ENCODE data around the gene ZBP1.

ZBP1 gene

GRCh38 chr20:57661746-57662455, 41.7 kb upstream of the ZBP1 start:
- Histone ChIP-seq H3K4me1 (ENCODE audit: insufficient read depth, low read length) (no peaks in the 10 kb centered on the region), H3K9ac (ENCODE audit: low read depth, low read length) (no peak overlapping the region), H3K36me3 (ENCODE audit: insufficient read depth, low read length) (no peaks in the 10 kb centered on the region; the same call in none of the 2 replicates), H3K9me3 (ENCODE audit: control insufficient read depth, insufficient read depth, low read length) (no peaks in the 10 kb centered on the region)

- Histone ChIP-seq H3K4me1 (ENCODE audit: insufficient read depth, low read length) (no peaks in the 10 kb centered on the region), H3K36me3 (ENCODE audit: insufficient read depth, low read length) (no peaks in the 10 kb centered on the region; the same call in 1 of the 2 replicates), H3K9me3 (ENCODE audit: control insufficient read depth, insufficient read depth, low read length) (no peaks in the 10 kb centered on the region), H3K9ac (ENCODE audit: low read depth, low read length) (no peak overlapping the region)
These were observed 40.9 kb upstream of the ZBP1 start for GRCh38 chr20:57660922-57661745.

GRCh38 chr20:57660181-57660921, 40.1 kb upstream of the ZBP1 start:
- Histone ChIP-seq H3K36me3 (ENCODE audit: insufficient read depth, low read length) (no peaks in the 10 kb centered on the region; the same call in 1 of the 2 replicates), H3K9me3 (ENCODE audit: control insufficient read depth, insufficient read depth, low read length) (no peaks in the 10 kb centered on the region), H3K4me1 (ENCODE audit: insufficient read depth, low read length) (no peaks in the 10 kb centered on the region), H3K9ac (ENCODE audit: low read depth, low read length) (no peak overlapping the region)

- H3K36me3 ChIP-seq (ENCODE audit: insufficient read depth, low read length) = no peaks in the 10 kb centered on the region; the same call in 1 of the 2 replicates
- H3K9ac ChIP-seq (ENCODE audit: low read depth, low read length) = no peak overlapping the region
- H3K9me3 ChIP-seq (ENCODE audit: control insufficient read depth, insufficient read depth, low read length) = no peaks in the 10 kb centered on the region
These were observed 39.4 kb upstream of the ZBP1 start for GRCh38 chr20:57659517-57660180.

GRCh38 chr20:57658833-57659516, 38.7 kb upstream of the ZBP1 start:
- Histone ChIP-seq H3K4me1 (ENCODE audit: insufficient read depth, low read length) (no peaks in the 10 kb centered on the region; the same call in 1 of the 2 replicates), H3K36me3 (ENCODE audit: insufficient read depth, low read length) (no peaks in the 10 kb centered on the region; the same call in 1 of the 2 replicates), H3K9me3 (ENCODE audit: control insufficient read depth, insufficient read depth, low read length) (no peaks in the 10 kb centered on the region), H3K9ac (ENCODE audit: low read depth, low read length) (no peak overlapping the region)

More at GRCh38 chr20:57659517-57660180, 39.4 kb upstream of the ZBP1 start:
- H3K4me1 ChIP-seq (ENCODE audit: insufficient read depth, low read length) = no peaks in the 10 kb centered on the region; the same call in 1 of the 2 replicates

- no peaks in the 10 kb centered on the region for H3K9me3 ChIP-seq (ENCODE audit: control insufficient read depth, insufficient read depth, low read length)
- no peaks in the 10 kb centered on the region; the same call in 1 of the 2 replicates for H3K36me3 ChIP-seq (ENCODE audit: insufficient read depth, low read length)
- no peaks in the 10 kb centered on the region; the same call in 1 of the 2 replicates for H3K4me1 ChIP-seq (ENCODE audit: insufficient read depth, low read length)
- no peak overlapping the region for H3K9ac ChIP-seq (ENCODE audit: low read depth, low read length)
These were observed 38.2 kb upstream of the ZBP1 start for GRCh38 chr20:57658447-57658832.

- Histone ChIP-seq H3K36me3 (ENCODE audit: insufficient read depth, low read length) (no peaks in the 10 kb centered on the region; the same call in 1 of the 2 replicates), H3K9ac (ENCODE audit: low read depth, low read length) (no peak overlapping the region), H3K9me3 (ENCODE audit: control insufficient read depth, insufficient read depth, low read length) (no peaks in the 10 kb centered on the region), H3K4me1 (ENCODE audit: insufficient read depth, low read length) (no peaks in the 10 kb centered on the region; the same call in 1 of the 2 replicates)
These were observed 37.6 kb upstream of the ZBP1 start for GRCh38 chr20:57657535-57658446.

GRCh38 chr20:57656821-57657534, 36.8 kb upstream of the ZBP1 start:
- Histone ChIP-seq H3K36me3 (ENCODE audit: insufficient read depth, low read length) (no peaks in the 10 kb centered on the region; the same call in 1 of the 2 replicates), H3K9ac (ENCODE audit: low read depth, low read length) (no peak overlapping the region), H3K9me3 (ENCODE audit: control insufficient read depth, insufficient read depth, low read length) (no peaks in the 10 kb centered on the region), H3K4me1 (ENCODE audit: insufficient read depth, low read length) (no peaks in the 10 kb centered on the region; the same call in 1 of the 2 replicates)

GRCh38 chr20:57656252-57656820, 36.1 kb upstream of the ZBP1 start:
- H3K9ac ChIP-seq (ENCODE audit: low read depth, low read length) = no peak overlapping the region

GRCh38 chr20:57655809-57656155, 35.6 kb upstream of the ZBP1 start:
- H3K36me3 ChIP-seq (ENCODE audit: insufficient read depth, low read length) = no peaks in the 10 kb centered on the region; the same call in 1 of the 2 replicates
- no peak overlapping the region for H3K9ac ChIP-seq (ENCODE audit: low read depth, low read length)
- H3K4me1 ChIP-seq (ENCODE audit: insufficient read depth, low read length) = no peaks in the 10 kb centered on the region; the same call in 1 of the 2 replicates

More at GRCh38 chr20:57656252-57656820, 36.1 kb upstream of the ZBP1 start:
- Histone ChIP-seq H3K4me1 (ENCODE audit: insufficient read depth, low read length) (no peaks in the 10 kb centered on the region; the same call in 1 of the 2 replicates), H3K9me3 (ENCODE audit: control insufficient read depth, insufficient read depth, low read length) (no peaks in the 10 kb centered on the region), H3K36me3 (ENCODE audit: insufficient read depth, low read length) (no peaks in the 10 kb centered on the region; the same call in 1 of the 2 replicates)

GRCh38 chr20:57654998-57655808, 35.0 kb upstream of the ZBP1 start:
- H3K9me3 ChIP-seq (ENCODE audit: control insufficient read depth, insufficient read depth, low read length) = no peaks in the 10 kb centered on the region
- H3K36me3 ChIP-seq (ENCODE audit: insufficient read depth, low read length) = no peaks in the 10 kb centered on the region; the same call in 1 of the 2 replicates
- H3K4me1 ChIP-seq (ENCODE audit: insufficient read depth, low read length) = no peaks in the 10 kb centered on the region; the same call in 1 of the 2 replicates
- no peak overlapping the region for H3K9ac ChIP-seq (ENCODE audit: low read depth, low read length)

More at GRCh38 chr20:57655809-57656155, 35.6 kb upstream of the ZBP1 start:
- no peaks in the 10 kb centered on the region for H3K9me3 ChIP-seq (ENCODE audit: control insufficient read depth, insufficient read depth, low read length)

All from ES-I3 (cell line).